HepG2 (cell line): ENCODE results near the gene CAMTA2. TPM values are rescaled to one million over a fixed set of nuclear protein-coding genes. Genes with fewer than 3 reads are reported as not detected.

Experiments used
- AGO1 ChIP-seq: fragments of 200-400 bp; formaldehyde crosslinking; IDR thresholded peaks from 2 replicates; pipeline ENCODE4 v1.6.1; 2017; ENCODE audit warnings: mild to moderate bottlenecking, low read depth, low read length, moderate library complexity; ENCODE audit not compliant: poor library complexity, severe bottlenecking
- BATF2 ChIP-seq: sonication (generic); formaldehyde crosslinking; IDR thresholded peaks from 2 replicates; pipeline ENCODE4 v1.8.0; 2022; ENCODE audit warnings: mild to moderate bottlenecking, missing genetic modification reagents, moderate library complexity
- CBX5 ChIP-seq: sonication (generic); formaldehyde crosslinking; IDR thresholded peaks from 2 replicates; pipeline ENCODE4 v1.4.0; 2020; ENCODE audit warnings: missing genetic modification reagents, borderline replicate concordance
- ELF4 ChIP-seq: sonication (generic); formaldehyde crosslinking; IDR thresholded peaks from 2 replicates; pipeline ENCODE4 v1.5.0; 2020; ENCODE audit warnings: missing genetic modification reagents, mild to moderate bottlenecking, moderate library complexity, borderline replicate concordance
- ETV5 ChIP-seq: IDR thresholded peaks from 2 replicates; pipeline ENCODE4 v1.6.1; 2018; ENCODE audit warnings: missing biosample characterization, missing genetic modification reagents, inconsistent platforms, borderline replicate concordance
- FOXC1 ChIP-seq: sonication (generic); formaldehyde crosslinking; IDR thresholded peaks from 2 replicates; pipeline ENCODE4 v1.8.0; 2022; ENCODE audit warnings: mild to moderate bottlenecking, missing genetic modification reagents, borderline replicate concordance
- FOXM1 ChIP-seq: sonication (generic); formaldehyde crosslinking; IDR thresholded peaks from 2 replicates; pipeline ENCODE4 v1.5.0; 2020; ENCODE audit warnings: missing genetic modification reagents
- GLMP ChIP-seq: sonication (generic); formaldehyde crosslinking; IDR thresholded peaks from 2 replicates; pipeline ENCODE4 v1.9.0; 2021; ENCODE audit warnings: missing genetic modification reagents, mild to moderate bottlenecking, borderline replicate concordance
- HCFC1 ChIP-seq: fragments of 150-350 bp; IDR thresholded peaks from 2 replicates; pipeline ENCODE4 v1.6.1; 2014; ENCODE audit warnings: low read depth, low read length
- JDP2 ChIP-seq: sonication (generic); formaldehyde crosslinking; IDR thresholded peaks from 2 replicates; pipeline ENCODE4 v1.8.1; 2022; ENCODE audit warnings: missing genetic modification reagents, borderline replicate concordance
- THAP11 ChIP-seq: IDR thresholded peaks from 2 replicates; pipeline ENCODE4 v1.6.1; 2016; ENCODE audit warnings: missing biosample characterization, missing genetic modification reagents
- ZNF619 ChIP-seq: sonication (generic); formaldehyde crosslinking; IDR thresholded peaks from 2 replicates; pipeline ENCODE4 v1.4.0; 2020; ENCODE audit warnings: mild to moderate bottlenecking, missing genetic modification reagents
- ZNF639 ChIP-seq: conservative IDR thresholded peaks from 2 replicates; pipeline ENCODE4 v1.6.1; 2018; ENCODE audit warnings: missing genetic modification reagents
- polyA plus RNA-seq, 8 experiments: library from polyadenylated mRNA; depleted of rRNA in 3 of 8; stranded (reverse) in 7 of 8; unstranded in 1 of 8; fragments of >200 nt; fragmentation: Illumina TruSeq in 4 of 8; extraction: Trizol in 4 of 8; gene quantifications; 2 replicates each; pipeline versions ENCODE4 v1.2.1 to v1.2.3, GENCODE V29; 2011 to 2016; ENCODE audit warnings: low read depth in 4 of 8, missing spikeins in 1 of 8, mixed read lengths in 1 of 8; ENCODE audit not compliant: insufficient read depth in 1 of 8
- total RNA-seq, 5 experiments: library from RNA; depleted of rRNA; stranded (reverse); fragments of >200 nt; fragmentation: Illumina TruSeq; extraction: Trizol; gene quantifications; 2 replicates each; pipeline ENCODE4 v1.2.3, GENCODE V29; 2016; ENCODE audit warnings: low read depth in 1 of 5
- TF ChIP-seq, protein P1 (sequence below): sonication (generic); formaldehyde crosslinking; IDR thresholded peaks from 2 replicates; pipeline ENCODE4 v1.9.0; 2021; ENCODE audit warnings: missing genetic modification reagents, borderline replicate concordance
- TF ChIP-seq, protein P2 (sequence below): sonication (generic); formaldehyde crosslinking; IDR thresholded peaks from 2 replicates; pipeline ENCODE4 v1.8.1; 2023; ENCODE audit warnings: mild to moderate bottlenecking, moderate library complexity, missing genetic modification reagents
- TF ChIP-seq, protein P3 (sequence below): IDR thresholded peaks from 2 replicates; pipeline ENCODE4 v1.6.1; 2016; ENCODE audit warnings: low read depth, borderline replicate concordance
- TF ChIP-seq, protein P4 (sequence below): fragments of 450-650 bp; IDR thresholded peaks from 2 replicates; pipeline ENCODE4 v1.6.1; 2017; ENCODE audit warnings: mild to moderate bottlenecking

The CAMTA2 gene
- total and polyA plus RNA-seq, 2 of the 13 experiments (the other 11 are each of a cell fraction or from before 2014, with no cell fraction given) = 4.1 to 7.1 TPM

- TF ChIP-seq, protein P1, sequence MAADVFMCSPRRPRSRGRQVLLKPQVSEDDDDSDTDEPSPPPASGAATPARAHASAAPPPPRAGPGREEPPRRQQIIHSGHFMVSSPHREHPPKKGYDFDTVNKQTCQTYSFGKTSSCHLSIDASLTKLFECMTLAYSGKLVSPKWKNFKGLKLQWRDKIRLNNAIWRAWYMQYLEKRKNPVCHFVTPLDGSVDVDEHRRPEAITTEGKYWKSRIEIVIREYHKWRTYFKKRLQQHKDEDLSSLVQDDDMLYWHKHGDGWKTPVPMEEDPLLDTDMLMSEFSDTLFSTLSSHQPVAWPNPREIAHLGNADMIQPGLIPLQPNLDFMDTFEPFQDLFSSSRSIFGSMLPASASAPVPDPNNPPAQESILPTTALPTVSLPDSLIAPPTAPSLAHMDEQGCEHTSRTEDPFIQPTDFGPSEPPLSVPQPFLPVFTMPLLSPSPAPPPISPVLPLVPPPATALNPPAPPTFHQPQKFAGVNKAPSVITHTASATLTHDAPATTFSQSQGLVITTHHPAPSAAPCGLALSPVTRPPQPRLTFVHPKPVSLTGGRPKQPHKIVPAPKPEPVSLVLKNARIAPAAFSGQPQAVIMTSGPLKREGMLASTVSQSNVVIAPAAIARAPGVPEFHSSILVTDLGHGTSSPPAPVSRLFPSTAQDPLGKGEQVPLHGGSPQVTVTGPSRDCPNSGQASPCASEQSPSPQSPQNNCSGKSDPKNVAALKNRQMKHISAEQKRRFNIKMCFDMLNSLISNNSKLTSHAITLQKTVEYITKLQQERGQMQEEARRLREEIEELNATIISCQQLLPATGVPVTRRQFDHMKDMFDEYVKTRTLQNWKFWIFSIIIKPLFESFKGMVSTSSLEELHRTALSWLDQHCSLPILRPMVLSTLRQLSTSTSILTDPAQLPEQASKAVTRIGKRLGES = no peak; the same call in 1 of the 2 replicates
- TF ChIP-seq, protein P2, sequence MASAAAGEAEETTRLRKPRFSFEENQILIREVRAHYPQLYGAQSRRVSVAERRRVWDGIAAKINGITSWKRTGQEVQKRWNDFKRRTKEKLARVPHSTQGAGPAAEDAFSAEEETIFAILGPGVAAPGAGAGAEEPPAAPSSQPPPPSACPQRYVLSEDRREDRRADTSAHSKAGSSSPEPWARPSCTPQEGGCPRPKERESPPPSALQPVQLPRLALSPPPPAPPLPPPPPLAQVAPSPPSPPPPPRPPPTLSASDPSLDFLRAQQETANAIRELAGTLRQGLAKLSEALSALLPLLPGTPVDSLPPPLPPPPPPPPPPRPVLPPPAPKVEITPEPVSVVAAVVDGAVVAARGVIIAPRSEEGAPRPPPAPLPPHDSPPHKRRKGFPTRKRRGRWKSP (CRISPR knock-in tag) = no peak; the same call in 1 of the 2 replicates
- no peak; the same call in none of the 2 replicates for TF ChIP-seq THAP11 (CRISPR knock-in tag)
- TF ChIP-seq ETV5 (CRISPR knock-in tag) = peak; percentile 54
- TF ChIP-seq JDP2 = no peak
- TF ChIP-seq, protein P3, sequence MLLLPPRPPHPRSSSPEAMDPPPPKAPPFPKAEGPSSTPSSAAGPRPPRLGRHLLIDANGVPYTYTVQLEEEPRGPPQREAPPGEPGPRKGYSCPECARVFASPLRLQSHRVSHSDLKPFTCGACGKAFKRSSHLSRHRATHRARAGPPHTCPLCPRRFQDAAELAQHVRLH (CRISPR knock-in tag) = no peak
- no peak for TF ChIP-seq ZNF619 (CRISPR knock-in tag)
- TF ChIP-seq FOXC1 (CRISPR knock-in tag) = no peak
- no peak for TF ChIP-seq GLMP (CRISPR knock-in tag)
- TF ChIP-seq HCFC1 = no peak
- TF ChIP-seq, protein P4, sequence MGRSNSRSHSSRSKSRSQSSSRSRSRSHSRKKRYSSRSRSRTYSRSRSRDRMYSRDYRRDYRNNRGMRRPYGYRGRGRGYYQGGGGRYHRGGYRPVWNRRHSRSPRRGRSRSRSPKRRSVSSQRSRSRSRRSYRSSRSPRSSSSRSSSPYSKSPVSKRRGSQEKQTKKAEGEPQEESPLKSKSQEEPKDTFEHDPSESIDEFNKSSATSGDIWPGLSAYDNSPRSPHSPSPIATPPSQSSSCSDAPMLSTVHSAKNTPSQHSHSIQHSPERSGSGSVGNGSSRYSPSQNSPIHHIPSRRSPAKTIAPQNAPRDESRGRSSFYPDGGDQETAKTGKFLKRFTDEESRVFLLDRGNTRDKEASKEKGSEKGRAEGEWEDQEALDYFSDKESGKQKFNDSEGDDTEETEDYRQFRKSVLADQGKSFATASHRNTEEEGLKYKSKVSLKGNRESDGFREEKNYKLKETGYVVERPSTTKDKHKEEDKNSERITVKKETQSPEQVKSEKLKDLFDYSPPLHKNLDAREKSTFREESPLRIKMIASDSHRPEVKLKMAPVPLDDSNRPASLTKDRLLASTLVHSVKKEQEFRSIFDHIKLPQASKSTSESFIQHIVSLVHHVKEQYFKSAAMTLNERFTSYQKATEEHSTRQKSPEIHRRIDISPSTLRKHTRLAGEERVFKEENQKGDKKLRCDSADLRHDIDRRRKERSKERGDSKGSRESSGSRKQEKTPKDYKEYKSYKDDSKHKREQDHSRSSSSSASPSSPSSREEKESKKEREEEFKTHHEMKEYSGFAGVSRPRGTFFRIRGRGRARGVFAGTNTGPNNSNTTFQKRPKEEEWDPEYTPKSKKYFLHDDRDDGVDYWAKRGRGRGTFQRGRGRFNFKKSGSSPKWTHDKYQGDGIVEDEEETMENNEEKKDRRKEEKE = no peak
- TF ChIP-seq AGO1 = peak; percentile 38
- 0 out of 2 replicates have a peak, but pooled peaks have one; percentile 65 for TF ChIP-seq FOXM1 (CRISPR knock-in tag)
- no peak for TF ChIP-seq CBX5 (CRISPR knock-in tag)
- TF ChIP-seq ELF4 = no peak
- TF ChIP-seq BATF2 = 0 out of 2 replicates have a peak, but pooled peaks have one; percentile 45
- TF ChIP-seq ZNF639 (CRISPR knock-in tag) = no peak; the same call in none of the 2 replicates
Measured at GRCh38 chr17:4948166-4948930, 39.1 kb downstream of the CAMTA2 start, which contains the start of gene PFN1 (continued).
